NCI-H2107 treated with DMSO at 0.1 percent for 48 hours (cell line): ENCODE results near the gene LRRC23.
"Not testable (repeated sequence)": the region's sequence is repeated elsewhere in the genome, so short reads cannot be mapped to it uniquely, and the experiment has no call there.

Experiments used
- DNase-seq: peaks from one replicate; lab custom pipeline; 2025; ENCODE audit not compliant: unreplicated experiment; lab: John Stamatoyannopoulos, UW

LRRC23 gene

DNA sequence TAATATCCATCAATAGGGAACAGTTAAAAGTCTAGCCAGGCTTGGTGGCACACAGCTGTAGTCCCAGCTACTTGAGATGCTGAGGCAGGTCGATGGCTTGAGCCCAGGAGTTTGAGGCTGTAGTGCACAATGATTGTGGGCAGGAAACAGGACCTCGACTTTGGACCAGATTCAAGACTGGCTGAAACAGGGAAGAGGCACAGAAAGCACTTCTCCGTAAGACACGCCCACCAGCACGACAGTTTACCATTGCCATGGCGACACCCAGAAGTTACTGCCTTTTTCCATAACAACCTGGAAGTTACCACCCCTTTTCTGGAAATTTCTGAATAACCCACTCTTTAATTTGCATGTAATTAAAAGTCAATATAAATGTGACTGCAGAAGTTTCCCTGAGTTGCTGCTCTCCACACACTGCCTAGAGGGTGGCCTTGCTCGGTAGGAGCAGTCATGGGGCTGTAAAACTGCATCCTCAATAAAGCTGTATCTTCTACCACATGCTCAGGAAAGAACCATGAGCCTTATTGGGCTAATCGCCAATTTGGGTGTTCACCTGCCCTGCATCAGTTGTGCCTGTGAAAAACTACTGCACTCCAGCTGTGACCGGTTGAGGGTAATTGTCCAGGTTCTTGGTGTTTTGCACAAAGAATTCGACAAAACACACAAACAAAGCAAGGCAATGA is 4.6 kb upstream of the LRRC23 start:
- DNase-seq, result no peak

DNA sequence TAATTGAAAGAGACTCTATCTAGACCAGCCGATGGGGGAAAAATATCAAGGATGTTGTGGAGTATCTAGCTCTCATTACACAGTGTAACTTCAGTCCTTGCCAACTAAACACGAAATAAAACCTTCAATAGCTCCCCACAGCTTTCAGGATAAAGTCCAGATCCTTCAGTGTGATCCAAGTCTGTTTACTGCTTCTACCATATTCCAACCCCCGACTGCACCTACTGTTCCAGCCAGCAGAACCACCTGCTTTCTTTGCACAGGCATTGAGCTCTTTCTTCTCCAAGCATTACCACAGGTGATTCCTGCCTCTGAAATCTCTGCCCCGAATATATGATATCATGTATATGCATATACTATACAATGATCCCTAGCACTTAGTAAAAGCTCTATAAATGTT is 2.2 kb upstream of the LRRC23 start:
- DNase-seq, result no peak

DNA sequence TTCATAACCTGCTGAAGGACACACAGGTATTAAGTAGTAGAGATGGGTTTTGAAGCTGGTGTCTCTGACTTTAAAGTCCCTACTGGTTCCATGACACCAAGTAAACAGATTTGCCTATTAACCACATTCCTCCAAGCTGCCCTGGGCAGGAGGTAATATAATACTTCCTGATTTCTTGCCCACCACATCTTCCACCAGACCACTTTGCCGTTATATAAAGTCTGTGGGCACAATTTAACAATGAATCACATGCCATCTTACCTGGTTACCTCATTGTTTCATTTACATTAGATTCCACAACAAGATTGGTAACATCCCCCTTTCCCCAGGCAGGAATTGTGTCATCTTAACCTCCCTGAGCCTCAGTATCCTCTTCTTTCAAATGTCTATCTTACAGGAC is 900 bp upstream of the LRRC23 start:
- no peak for DNase-seq

DNA sequence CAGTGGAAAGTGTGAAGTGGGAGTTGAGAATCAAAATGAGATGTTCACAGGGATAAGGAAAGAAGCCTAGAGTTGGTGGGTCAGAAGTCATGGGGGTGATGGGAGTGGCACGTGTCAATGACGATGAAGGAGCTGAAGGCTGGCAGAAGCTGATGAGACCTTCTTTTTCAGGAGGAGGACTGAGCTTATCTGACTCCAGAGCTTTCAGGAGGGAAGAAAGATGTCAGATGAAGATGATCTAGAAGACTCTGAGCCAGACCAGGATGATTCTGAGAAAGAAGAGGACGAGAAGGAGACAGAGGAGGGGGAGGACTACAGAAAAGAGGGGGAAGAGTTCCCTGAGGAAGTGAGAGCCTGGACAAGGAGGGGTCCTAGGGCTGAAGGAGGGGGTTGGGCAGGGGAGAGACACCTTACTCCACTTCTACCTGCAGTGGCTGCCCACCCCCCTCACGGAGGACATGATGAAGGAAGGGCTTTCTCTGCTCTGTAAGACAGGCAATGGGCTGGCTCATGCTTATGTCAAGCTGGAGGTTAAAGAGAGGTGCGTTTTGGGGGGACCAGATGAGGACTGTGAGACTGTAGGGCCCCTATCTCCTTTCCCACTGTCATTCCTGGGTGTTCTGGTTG is 905 bp downstream of the LRRC23 start:
- no peak for DNase-seq

DNA sequence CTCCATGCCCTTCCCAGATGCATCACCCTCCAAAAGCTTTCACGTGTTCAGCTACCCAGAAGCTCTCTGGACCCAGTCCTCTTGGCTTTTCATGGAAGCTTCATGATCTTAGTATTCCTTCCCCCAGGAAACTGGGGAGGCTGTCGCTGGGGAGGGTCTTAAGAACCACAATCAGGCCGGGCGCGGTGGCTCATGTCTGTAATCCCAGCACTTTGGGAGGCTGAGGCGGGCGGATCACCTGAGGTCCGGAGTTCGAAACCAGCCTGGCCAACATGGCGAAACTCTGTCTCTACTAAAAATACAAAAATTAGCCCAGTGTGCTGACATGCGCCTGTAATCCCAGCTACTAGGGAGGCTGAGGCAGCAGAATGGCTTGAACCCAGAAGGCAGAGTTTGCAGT is 3.5 kb downstream of the LRRC23 start:
- DNase-seq, result not testable (repeated sequence)

DNA sequence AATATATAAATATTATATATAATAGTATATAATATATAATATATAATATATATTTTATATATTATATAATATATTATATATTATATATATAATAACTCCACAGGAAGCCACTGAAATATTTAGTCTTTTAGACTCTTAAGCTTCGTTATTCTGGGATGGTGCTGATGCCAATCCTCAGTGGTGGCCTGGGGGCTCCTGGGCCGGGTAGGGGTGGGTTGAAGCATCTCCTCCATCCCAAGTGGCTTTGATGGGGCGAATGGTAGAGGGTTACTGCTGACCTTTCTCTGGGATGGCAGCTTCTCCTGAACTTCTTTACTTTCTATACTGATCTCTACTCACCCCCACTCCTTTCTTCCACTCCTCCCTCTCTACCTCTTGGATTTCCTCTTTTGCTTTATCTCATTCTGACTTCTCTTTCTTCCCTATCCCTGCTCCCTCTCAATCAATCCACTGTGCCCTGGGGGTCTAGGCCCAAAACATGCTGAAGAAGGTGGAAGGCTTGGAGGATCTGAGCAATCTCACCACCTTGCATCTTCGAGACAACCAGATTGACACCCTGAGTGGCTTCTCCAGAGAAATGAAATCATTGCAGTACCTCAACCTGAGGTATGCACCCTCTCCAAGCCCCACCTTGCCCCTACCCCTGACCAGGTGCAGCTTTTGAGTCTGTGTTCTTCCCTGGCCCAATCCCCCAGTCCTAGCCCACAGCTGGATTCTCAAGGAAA is 5.0 kb downstream of the LRRC23 start:
- no peak for DNase-seq

DNA sequence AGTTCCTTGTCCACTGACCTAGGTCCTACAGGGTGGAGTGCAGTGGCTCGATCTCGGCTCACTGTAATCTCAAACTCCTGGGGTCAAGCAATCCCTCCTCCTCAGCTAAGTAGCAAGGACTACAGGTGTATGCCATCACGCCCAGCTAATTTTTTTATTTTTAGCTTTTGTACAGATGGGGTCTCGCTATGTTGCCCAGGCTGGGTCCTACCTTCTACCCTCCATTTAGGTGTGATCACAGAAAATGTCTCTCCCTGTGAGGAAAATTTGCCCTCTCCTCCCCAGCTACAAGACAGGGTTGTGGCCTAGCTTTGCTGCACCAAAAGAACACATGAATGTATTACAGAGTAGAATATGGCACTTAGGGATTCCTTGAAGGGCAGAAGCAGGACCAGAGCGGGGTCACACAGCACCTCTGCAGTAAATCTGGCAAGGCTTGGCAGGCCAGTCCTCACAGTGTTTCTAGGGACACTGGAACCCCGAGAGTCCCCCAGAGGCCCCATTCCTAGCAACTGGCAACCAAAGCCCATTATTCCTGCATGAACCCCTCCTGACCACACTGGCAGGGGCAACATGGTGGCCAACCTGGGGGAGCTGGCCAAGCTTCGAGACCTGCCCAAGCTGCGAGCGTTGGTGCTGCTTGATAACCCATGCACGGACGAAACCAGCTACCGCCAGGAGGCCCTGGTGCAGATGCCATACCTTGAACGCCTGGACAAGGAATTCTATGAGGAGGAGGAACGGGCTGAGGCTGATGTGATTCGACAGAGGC is 7.7 kb downstream of the LRRC23 start:
- no peak for DNase-seq

DNA sequence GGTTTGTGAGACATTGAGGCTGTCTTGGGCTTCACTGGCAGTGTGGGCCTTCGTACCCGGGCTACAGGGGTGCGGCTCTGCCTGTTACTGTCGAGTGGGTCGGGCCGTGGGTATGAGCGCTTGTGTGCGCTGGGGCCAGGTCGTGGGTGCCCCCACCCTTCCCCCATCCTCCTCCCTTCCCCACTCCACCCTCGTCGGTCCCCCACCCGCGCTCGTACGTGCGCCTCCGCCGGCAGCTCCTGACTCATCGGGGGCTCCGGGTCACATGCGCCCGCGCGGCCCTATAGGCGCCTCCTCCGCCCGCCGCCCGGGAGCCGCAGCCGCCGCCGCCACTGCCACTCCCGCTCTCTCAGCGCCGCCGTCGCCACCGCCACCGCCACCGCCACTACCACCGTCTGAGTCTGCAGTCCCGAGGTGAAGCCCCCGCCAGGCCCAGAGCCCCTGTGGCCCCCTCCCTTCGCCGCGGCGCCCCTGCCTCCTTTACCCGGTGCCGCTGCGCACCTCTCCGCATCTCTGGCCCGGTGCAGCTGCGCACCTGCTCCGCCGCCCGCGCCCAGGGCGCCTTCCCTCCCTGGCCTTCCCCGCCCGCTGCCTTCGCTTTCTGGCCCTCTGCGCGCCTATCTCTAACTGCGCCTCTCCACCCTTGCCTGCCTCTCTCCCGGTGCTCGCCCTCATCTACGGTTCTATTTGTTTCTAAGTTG is 9.8 kb downstream of the LRRC23 start, which contains the start of gene ENO2:
ENO2 (plus strand) TSS at position 335 of the 701 bp plus-strand sequence. CDS start 1,253 bp downstream, outside the sequence.
- DNase-seq, result peak; percentile 44

DNA sequence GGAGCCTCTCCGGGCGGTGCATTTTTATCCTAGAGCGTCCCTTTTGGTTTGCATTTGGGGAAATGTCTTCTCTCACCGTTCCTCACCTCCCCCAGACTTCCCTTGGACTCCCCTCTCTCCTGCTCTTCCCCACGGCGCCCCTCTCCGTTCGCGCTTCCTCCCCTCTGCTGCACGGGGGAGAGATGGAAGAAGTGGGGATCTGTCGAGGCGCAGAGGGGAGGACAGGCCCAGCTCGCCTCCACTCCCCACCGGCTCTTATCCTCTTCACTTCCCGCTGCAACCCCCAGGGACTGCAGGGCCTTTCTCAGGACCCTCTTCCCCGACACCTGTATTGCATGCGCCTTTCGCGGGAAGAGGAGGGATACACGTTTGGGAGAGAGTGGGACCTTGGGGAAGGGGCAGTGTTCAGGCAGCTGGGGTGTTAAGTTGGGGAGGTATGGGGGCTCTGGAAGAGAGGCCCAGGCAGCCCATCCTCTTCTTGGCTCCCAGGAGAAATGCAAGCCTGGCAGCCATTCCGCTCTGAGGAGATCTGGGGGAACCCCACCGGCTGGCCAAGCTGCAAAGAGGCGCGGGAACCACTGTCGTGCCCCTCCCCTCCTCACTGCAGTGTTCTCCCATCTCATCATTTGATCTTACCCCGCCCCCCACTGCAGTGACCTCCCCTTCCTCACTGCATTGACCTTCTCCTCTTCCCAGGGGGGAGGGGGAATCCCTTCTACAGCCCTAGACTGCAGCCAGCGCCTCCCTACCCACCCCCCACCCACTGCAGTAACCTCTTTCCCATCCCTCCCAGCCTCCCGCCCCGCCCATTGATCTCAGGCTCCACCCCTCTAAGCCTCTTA is 10.5 kb downstream of the LRRC23 start:
- peak; percentile 9 for DNase-seq

DNA sequence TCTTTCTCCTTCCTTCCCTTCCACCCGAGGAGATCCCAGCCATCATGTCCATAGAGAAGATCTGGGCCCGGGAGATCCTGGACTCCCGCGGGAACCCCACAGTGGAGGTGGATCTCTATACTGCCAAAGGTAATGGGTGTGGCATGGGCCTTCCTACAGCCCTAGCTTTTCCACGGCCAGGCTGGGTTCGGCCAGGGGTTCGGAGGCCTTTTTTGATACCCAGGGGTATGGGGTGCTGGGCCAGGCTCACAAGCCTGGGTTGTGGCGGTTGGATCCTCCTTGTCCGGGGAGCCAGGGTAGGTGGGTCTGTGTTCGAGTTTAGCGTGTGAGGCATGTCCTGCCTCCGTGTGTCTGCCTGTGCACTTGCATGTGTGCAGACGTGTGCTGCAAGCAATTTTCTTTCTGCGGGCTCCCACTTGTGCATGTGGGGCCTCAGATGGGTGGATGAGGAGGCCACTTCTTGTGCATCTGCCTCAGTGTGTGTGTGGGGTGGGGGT is 11.2 kb downstream of the LRRC23 start:
- DNase-seq, result no peak

DNA sequence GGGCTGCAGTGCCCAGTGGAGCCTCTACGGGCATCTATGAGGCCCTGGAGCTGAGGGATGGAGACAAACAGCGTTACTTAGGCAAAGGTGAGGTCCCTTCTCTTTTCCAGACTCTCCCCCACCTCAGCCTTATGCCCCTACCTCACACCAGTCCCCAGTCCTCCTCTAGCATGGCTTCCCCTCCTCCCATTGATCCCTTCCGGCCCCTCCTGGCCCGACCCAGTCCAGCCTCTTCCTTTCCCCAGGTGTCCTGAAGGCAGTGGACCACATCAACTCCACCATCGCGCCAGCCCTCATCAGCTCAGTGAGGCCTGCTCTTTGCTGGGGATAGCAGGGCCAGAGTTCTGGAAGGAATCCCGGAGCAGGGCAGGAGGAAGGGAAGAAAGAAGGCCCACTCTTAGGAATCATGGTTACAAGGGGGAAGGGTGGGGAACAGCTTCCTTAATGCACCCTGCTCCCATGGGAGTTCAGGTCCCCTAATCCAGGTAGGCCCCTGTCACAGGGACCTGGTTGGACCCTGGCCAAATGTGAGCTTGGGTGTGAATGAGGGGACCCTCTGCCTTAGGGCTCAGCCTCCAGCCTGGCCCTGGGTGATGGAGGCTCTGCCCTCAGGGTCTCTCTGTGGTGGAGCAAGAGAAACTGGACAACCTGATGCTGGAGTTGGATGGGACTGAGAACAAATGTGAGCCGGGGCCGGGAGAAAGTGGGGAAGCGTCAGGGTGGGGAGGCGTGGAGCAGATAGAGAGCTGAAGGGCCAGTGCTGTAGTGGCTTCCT is 12.0 kb downstream of the LRRC23 start:
- DNase-seq, result no peak

DNA sequence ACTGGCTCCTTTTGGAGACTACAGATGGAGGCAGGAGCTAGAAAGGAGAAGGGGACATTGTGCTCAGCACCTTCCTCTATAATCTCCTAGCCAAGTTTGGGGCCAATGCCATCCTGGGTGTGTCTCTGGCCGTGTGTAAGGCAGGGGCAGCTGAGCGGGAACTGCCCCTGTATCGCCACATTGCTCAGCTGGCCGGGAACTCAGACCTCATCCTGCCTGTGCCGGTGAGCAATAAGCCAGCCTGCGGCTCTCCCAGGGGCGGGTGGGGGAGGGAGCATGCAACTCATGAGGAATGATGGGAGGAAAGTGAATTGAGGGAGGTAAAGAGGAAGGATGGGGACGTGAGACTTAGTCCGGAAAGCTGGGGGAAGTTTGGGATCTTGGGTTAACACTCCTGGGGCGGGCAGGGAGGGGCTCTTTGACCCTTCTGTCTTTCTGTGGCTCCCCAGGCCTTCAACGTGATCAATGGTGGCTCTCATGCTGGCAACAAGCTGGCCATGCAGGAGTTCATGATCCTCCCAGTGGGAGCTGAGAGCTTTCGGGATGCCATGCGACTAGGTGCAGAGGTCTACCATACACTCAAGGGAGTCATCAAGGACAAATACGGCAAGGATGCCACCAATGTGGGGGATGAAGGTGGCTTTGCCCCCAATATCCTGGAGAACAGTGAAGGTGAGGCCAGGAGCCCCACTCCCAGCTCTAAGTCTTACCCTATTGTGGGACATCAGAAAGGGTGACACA is 13.0 kb downstream of the LRRC23 start:
- DNase-seq, result no peak

DNA sequence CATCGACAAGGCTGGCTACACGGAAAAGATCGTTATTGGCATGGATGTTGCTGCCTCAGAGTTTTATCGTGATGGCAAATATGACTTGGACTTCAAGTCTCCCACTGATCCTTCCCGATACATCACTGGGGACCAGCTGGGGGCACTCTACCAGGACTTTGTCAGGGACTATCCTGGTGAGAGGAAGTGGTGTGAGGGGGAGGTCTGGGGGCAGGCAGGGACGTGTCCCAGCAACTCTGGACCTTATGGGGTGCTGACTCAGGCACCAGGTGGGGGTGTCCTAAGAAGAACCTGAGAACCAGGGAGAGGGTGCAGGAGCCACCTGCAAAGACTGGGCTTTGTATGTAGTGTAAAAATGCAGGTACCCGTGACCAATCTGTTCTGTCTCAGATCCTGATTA is 15.0 kb downstream of the LRRC23 start:
- DNase-seq, result no peak

DNA sequence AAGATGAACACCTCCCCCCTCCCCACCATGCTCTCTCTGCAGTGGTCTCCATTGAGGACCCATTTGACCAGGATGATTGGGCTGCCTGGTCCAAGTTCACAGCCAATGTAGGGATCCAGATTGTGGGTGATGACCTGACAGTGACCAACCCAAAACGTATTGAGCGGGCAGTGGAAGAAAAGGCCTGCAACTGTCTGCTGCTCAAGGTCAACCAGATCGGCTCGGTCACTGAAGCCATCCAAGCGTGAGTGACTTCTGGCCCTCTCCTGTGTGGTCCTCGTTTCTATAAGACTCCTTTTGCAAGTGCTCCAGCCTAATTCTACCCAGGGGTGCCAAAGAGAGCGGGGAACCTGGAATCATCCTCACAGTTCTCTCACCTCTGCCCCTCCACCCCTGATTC is 16.9 kb downstream of the LRRC23 start:
- no peak for DNase-seq

DNA sequence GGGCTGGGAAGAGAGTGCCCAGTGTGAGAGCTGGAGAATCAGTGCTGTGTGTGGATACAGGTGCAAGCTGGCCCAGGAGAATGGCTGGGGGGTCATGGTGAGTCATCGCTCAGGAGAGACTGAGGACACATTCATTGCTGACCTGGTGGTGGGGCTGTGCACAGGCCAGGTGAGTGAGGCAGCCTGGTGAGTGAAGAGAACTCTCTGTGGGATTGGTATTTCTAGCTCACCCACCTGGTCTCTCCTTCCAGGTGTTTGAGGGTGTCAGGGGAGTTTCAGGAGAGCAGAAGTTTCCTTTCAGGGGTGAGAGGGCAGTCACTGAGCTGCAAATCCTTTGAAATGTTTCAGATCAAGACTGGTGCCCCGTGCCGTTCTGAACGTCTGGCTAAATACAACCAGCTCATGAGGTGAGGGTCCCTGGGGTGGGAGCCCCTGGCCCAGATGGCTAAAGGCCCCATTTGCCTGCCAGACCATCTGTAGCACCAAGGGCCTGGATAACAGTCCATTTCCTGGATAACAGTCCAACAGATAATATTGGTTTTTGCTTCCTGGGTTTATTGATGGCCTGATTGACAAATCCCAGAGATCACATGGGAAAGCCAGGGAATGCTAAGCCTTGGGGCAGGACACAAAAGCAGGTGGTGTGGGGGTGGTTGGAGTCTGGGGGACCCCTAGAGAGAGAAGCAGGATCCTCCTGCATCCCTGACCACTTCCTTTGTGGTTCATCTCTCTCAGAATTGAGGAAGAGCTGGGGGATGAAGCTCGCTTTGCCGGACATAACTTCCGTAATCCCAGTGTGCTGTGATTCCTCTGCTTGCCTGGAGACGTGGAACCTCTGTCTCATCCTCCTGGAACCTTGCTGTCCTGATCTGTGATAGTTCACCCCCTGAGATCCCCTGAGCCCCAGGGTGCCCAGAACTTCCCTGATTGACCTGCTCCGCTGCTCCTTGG is 17.6 kb downstream of the LRRC23 start:
- DNase-seq, result no peak

DNA sequence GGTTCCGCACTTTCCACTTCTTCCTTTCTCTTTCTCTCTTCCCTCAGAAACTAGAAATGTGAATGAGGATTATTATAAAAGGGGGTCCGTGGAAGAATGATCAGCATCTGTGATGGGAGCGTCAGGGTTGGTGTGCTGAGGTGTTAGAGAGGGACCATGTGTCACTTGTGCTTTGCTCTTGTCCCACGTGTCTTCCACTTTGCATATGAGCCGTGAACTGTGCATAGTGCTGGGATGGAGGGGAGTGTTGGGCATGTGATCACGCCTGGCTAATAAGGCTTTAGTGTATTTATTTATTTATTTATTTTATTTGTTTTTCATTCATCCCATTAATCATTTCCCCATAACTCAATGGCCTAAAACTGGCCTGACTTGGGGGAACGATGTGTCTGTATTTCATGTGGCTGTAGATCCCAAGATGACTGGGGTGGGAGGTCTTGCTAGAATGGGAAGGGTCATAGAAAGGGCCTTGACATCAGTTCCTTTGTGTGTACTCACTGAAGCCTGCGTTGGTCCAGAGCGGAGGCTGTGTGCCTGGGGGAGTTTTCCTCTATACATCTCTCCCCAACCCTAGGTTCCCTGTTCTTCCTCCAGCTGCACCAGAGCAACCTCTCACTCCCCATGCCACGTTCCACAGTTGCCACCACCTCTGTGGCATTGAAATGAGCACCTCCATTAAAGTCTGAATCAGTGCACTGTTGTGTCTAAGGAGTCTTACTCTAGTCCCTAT is 18.5 kb downstream of the LRRC23 start:
- no peak for DNase-seq

DNA sequence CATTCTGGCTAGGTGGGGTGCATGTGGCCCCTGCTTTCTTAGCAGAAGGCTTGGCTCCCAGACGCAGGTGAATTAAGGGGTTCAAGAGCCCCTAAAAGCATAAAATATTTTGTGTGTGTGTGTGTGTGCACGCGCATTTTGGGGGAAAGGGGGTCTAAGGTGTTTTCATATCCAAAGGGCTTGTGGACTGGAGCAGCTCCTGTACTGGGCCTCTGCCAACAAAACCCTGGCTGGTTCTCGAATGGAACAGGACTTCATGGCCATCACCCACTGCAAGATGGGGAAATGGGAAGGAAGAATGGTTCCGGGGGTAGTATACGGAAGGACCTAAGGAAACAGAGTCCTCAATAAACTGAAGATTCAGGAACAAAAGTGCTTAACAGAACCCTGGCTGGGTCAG is 19.2 kb downstream of the LRRC23 start:
- DNase-seq, result no peak
